T follicular helper cell (primary cell): ENCODE measurements around the gene TMEM11.

ENCODE experiments used
- DNase-seq: peaks from one replicate; pipeline ENCODE4 v3.0.0-alpha.2; 2020; ENCODE audit warnings: low read depth
- total RNA-seq, 2 experiments: gene quantifications; one replicate each; lab custom pipeline; 2026; lab: John Stamatoyannopoulos, UW

The TMEM11 gene, protein sequence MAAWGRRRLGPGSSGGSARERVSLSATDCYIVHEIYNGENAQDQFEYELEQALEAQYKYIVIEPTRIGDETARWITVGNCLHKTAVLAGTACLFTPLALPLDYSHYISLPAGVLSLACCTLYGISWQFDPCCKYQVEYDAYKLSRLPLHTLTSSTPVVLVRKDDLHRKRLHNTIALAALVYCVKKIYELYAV
- 21.8 to 24.0 reads per million in 2 experiments for total RNA-seq

DNA sequence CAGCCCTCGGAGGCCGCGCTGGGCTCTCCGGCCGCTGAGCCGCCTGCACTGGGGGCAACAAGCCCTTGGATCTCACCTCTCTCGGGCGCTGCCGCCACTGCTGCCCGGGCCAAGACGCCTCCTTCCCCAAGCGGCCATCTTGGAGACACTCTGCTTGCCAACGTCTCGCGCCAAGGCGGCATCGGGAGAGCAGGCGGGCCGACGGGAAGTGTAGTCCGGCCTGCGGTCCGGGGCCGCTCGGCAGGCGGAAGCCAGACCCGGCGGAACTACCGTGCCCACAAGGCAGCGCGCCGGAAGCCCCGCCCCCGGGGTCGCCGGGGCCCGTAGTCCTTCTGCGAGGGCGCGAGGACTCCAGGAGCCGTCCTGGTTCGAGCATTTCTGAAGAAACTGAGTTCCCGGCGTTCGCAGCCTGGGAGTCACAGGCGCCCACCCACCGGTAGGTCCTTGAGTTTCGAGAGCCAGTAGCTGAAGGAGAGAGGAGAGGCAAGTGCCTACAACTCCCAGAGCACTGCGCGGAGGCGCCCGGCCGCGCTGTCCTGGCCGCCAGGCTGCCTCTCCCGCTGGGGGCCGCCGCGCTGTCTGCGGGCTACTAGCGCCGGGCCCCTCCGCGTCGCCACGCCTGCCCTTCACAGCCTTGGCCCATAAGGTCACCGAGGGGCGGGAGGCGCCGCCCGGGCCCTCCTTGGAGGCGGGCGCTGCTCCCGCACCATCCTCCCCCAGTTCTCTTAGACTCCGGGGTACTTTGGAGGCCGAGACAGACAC is at the start of gene TMEM11:
Gene TMEM11, minus strand, starts transcription at position 147 of the 762 bp plus-strand sequence. Its CDS starts 9 bp downstream, at position 138.
- peak; percentile 91 for DNase-seq

DNA sequence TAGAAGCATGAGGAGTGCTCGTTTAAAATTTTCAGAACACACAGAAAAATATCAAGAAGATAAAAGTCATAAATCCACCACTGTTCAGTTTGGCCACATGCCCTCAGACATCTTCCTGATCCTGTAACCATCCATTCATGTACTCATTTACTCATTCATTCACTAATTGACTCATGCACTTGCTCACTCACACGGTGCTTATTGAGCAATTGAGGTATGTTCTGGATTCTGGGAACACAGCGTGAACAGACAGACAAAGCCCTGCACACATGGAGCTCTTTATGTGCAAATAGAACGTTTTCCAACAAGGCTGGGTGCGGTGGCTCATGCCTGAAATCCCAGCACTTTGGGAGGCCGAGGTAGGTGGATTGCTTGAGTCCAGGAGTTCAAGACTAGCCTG is 49.4 kb upstream of the TMEM11 start:
- no peak for DNase-seq

DNA sequence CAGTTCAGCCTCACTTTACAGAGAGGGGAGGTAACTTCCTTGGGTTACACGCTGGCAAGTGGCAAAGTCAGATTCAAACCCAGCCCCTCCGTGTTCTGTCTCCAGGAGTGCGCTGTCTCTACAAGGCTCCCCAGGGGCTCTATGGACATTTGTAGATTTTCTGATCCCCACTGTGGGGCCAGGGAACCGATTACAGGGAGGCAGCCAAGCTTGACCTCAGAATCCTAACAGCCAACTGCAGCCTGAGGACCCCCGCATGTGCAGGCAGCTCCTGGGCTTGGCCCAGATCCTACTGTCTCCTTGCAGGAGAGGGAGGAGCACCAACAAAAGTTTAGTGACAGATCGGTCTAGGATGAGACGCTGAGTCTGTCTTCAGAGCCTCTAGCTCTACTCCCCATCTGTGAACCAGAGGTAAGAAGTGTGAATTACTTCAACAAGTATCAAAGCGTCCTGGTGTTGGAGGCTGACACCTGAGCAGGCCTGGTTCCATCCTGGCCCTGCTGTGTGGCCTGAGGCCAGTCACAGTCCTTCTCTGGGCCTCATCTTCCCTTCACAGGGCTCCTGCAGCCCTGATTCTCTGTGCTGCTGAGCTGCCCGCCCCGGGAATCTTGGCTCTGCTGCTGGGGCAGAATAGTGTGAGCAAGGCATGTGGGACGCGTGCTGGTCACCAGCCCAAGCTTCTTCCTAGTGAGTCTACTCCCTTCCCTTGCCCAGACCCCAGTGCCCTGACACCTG is 48.5 kb upstream of the TMEM11 start:
- DNase-seq: no peak

GRCh38 chr17:21258593-21258992 is 44.6 kb upstream of the TMEM11 start:
- no peak for DNase-seq

- no peak for DNase-seq
Observed at GRCh38 chr17:21253646-21254441, 39.9 kb upstream of the TMEM11 start.

GRCh38 chr17:21252796-21253645 is 39.1 kb upstream of the TMEM11 start, which contains the start of gene NATD1:
Gene NATD1, minus strand, starts transcription at chr17:21253410. Its CDS starts 146 bp downstream, at chr17:21253264.
- DNase-seq: peak; percentile 73

DNA sequence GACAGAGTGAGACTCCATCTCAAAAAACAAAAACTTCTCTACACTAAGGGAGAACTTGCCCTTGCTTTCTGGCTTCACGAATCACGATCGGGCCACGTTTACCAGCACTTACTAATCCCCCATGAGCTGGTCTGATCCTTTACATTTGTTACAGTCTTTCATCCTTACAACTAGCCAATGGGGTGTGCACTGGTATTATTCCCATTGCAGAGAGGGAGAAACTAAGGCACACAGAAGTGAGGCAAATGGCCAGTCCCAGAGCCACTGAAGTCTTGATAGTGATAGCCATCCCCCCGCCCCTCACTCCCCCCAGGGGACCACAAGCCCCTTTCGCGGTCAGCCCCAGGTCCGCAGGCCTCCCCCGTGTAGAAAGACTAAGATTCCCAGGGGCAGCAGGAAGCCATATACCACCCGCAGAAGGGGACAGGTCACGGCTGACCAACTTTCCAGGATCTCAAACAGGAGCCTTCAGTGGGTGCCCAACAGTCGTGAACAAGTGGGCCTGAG is 38.4 kb upstream of the TMEM11 start:
- DNase-seq: no peak

DNA sequence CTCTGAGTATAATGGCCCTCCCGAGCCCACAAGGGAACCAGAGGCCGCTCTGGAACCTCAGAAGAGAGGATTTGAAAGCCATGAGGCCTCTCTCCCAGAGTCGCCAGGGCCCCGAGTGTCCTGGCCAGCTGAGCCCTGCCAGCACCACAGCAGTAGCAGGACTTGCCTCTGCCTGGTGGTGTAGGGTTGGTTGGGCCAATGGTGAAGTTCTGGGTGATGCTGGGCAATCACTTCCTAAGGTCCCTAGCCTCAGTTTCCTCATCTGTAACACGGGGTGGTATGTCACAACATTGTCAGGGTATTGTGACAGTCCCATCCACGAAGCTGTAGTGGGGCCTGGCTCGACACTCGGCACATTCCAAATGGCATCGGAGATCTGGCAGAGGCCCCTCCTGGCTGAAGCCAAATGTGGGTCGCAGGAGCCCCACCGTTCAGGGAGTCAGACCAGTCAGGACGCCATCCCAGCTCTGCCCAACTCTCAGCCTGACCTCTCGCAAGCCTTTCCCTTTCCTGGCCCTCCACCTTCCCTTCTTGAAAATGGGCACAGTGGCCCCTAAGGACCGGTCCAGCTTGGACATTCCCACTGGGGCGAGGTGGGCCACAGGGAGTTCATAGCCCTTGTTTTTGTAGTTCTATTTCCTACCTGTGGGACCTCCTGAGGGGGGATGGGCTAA is 37.5 kb upstream of the TMEM11 start:
- no peak for DNase-seq

- no peak for DNase-seq
Observed at GRCh38 chr17:21250854-21251253, 36.9 kb upstream of the TMEM11 start.

- no peak for DNase-seq
Observed at GRCh38 chr17:21249920-21250703, 36.2 kb upstream of the TMEM11 start.

GRCh38 chr17:21249086-21249795 is 35.3 kb upstream of the TMEM11 start:
- no peak for DNase-seq

DNA sequence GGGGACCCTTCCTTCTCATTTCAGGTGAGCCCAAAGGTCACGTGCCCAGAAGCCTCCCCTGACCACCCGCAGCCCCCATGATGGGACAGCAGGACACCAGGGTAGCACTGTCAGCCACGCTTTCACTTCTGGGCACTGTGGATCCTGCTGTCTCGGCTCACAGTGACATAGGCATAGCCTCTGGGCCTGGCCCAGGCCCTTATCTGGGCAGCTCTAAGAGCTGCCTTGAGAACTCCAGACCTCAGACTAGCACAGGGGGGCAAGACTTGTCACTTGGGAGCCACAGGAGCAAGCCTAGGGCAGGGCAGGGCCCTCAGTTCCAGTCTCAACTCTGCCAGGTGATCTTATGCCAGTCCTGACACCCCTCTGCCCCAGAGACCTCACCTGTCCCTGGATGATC is 34.5 kb upstream of the TMEM11 start:
- no peak for DNase-seq

GRCh38 chr17:21247552-21248258 is 33.7 kb upstream of the TMEM11 start:
- no peak for DNase-seq

DNA sequence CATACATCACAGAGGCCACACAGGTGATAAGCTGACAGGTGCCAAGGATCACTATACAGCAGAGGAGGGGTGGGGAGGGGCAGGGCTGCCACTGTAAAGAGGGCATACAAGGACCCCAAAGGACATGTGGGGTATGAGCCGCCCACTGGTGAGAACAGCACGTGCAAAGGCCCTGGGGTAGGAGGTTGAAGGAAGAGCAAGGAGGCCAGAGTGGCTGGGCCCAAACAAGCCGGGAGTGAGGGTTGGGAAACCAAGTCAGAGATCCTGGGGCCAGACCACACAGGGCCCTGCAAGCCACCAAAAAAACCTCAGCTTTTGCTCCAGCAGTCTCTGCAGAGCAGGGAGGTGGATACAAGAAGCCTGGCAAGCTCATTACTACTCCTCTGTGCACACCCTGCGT is 32.7 kb upstream of the TMEM11 start:
- no peak for DNase-seq

DNA sequence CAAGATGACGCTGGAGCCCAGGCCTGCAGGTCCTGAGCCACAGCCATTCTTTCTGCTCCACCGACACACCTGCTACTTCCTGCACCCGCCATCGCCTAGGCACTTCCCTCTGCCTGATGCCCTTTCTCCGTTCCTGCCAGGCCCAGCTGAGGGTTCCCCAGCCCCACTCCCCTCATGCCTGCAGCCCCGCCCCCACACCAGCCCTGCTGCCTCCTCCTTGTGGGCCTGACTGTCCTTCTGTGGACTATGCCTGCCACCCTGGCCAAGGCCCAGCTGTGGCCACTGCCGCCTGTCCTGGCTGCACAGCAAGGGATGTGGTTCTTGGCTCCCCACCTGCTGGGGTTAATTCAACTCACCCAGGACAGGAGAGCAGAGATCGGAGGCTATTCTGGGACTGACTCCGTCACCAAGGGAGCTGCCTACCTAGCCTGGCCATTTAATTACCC is 31.7 kb upstream of the TMEM11 start:
- DNase-seq: no peak

- no peak for DNase-seq
Observed at GRCh38 chr17:21243516-21244303, 29.7 kb upstream of the TMEM11 start.
